CD4-positive, alpha-beta T cell treated with Interleukin-15 for 1 hour (primary cell): Measurements from ENCODE around the gene TESK1.
"Not testable (repeated sequence)": the region's sequence is repeated elsewhere in the genome, so short reads cannot be mapped to it uniquely, and the experiment has no call there.

ENCODE experiments used
- DNase-seq: peaks from one replicate; pipeline ENCODE4 v3.0.0-alpha.2; 2020

Gene TESK1

GRCh38 chr9:35616681-35617459, 11.8 kb downstream of the TESK1 start:
- peak; percentile 89 for DNase-seq

DNA sequence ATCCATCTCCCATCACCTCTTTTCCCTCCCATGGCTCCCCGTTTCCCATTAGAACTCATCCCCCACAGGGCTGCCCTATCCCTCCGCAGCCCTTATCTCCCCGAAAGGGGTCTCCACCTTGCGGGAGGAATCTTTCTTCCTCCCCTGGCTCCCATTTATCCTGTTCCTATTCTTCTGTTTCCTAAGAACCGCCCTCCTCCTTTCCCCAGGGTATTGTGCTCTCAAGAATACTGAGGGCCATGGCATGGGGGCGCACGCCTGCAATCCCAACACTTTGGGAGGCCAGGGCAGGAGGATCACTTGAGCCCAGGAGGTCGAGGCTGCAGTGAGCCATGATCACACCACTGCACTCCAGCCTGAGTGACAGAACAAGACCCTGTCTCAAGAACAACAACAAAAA, 12.5 kb downstream of the TESK1 start:
- no peak for DNase-seq

DNA sequence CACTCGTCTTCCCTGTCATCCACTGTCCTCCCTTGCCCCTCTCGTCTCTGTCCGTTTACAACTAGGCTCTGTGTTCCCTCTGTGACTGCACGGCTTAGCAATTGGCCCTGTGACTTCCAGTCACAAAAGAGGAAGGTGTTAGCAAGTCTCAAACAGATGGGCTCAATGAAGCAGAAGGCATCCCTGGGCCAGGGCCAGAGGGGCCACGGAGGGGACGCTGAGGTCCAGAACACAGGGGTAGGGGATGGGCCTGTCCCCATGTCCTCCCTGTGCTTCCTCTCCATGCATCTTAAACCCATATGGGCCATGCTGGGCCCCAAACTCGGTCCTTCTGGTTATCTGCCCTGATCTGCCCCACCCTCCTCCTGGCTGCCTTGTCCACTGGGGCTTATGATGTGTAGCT, 13.3 kb downstream of the TESK1 start, which contains the start of gene CD72:
Gene CD72 (minus strand): TSS at position 89 of the 403 bp plus-strand sequence. CDS start 110 bp downstream, outside the sequence.
- DNase-seq = peak; percentile 42

- peak; percentile 74 for DNase-seq
These were observed 14.1 kb downstream of the TESK1 start for GRCh38 chr9:35618854-35619799.

GRCh38 chr9:35619800-35620158, 14.7 kb downstream of the TESK1 start:
- DNase-seq = peak; percentile 64

- no peak for DNase-seq
These were observed 22.5 kb downstream of the TESK1 start for GRCh38 chr9:35627575-35627974.

GRCh38 chr9:35628389-35628991, 23.4 kb downstream of the TESK1 start:
- no peak for DNase-seq

GRCh38 chr9:35629597-35629996, 24.5 kb downstream of the TESK1 start:
- DNase-seq = no peak

DNA sequence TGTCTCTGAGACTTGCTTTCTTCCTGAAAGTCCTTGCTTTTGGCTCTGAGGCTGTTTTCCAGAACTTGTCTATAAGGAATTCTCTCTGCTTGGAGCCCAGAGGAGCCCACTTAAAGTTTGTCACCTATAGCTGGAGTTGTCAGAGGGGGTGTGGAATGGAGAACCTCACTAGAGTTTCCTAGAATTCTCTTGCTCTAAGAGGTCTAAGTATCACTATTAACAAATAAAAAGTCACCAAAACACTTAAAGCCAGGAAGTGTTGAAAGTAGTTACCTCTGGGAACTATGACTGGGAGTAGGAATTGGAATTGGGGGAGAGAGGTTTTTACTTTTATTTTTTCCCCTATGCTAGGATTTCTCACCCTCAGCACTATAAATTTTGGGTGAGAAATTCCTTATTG, 30.7 kb downstream of the TESK1 start:
- no peak for DNase-seq

DNA sequence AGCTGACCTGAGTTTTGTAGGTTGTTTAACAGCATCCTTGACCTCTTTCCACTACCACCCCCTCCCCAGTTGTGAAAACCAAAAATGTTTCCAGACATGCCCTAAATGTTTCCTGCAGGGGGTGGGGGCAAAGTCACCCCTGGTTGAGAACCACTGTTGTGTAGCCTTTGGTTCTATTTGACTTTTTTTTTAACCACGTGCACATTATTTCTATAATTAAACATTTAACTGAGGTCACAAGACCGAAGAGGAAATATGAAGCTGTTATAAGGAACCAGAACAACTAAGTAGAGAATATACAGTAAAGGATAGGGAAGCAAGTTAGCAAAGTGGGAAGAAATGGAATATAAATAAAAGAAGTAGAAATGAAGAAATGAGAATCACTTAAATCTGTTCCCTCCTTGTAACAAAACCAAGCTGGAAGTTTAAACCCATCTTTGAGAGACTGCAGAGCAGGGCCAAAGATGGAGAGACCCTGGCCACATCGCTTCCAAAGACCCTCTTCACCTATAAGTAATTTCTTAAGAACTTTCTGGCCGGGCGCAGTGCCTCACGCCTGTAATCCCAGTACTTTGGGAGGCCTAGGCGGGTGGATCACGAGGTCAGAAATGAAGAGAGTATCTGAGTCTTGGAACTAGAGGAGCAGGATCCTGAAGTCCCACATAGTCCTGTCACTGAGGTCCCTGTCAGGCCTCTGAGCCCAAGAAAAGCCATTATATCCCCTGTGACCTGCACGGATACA, 31.2 kb downstream of the TESK1 start:
- no peak for DNase-seq

DNA sequence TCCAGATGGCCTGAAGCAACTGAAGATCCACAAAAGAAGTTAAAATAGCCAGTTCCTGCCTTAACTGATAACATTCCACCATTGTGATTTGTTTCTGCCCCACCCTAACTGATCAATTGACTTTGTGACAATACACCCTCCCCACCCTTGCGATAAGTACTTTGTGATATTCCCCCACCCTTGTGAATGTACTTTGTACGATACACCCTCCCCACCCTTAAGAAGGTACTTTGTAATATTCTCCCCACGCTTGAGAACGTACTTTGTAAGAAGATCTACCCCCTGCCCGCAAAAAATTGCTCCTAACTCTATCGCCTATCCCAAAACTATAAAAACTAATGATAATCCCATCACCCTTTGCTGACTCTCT, 31.8 kb downstream of the TESK1 start:
- not testable (repeated sequence) for DNase-seq

GRCh38 chr9:35637427-35637955, 32.4 kb downstream of the TESK1 start:
- DNase-seq = not testable (repeated sequence)

GRCh38 chr9:35638751-35639150, 33.7 kb downstream of the TESK1 start:
- DNase-seq = peak; percentile 52

GRCh38 chr9:35639225-35639624, 34.2 kb downstream of the TESK1 start:
- DNase-seq = not testable (repeated sequence)

- DNase-seq = no peak
These were observed 34.6 kb downstream of the TESK1 start for GRCh38 chr9:35639631-35640030.

GRCh38 chr9:35640431-35640830, 35.4 kb downstream of the TESK1 start:
- DNase-seq = not testable (repeated sequence)

DNA sequence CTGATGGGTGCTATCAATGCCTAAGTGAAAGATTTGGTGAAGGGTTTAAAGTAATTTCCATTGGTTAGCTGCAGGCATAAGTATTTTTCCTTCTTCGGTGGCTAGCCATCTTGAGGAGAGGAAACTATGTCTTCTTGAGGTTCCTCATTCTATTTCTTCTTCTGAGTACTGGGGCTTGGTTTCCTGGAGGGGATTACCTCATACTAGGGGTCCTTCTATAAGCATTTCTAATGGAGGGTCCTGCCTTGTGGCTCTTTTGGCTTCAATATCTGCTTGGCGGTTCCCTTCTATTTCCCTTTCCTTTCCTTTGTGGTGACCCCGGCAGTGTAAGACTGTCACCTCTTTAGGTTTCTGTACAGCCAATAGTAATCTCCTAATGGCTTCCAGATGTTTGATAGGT, 36.4 kb downstream of the TESK1 start:
- DNase-seq = not testable (repeated sequence)

DNA sequence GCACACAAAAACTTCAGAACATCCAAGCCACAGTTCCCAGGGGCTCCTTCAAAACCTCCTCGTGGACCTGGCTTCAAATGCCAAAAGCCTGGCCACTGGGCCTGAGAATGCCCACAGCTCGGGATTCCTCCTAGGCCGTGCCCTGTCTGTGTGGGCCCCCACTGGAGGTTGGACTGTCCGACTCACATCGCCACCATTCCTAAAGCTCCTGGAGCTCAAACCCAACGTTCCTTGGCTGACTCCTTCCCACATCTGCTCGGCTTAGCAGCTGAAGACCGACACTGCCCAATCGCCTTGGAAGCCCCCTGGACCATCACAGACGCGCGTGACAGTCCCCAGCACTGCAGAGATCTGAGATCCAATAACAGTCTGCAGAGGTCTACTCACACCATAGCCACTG, 38.0 kb downstream of the TESK1 start:
- no peak for DNase-seq

- DNase-seq = not testable (repeated sequence)
These were observed 40.7 kb downstream of the TESK1 start for GRCh38 chr9:35645736-35646135.

DNA sequence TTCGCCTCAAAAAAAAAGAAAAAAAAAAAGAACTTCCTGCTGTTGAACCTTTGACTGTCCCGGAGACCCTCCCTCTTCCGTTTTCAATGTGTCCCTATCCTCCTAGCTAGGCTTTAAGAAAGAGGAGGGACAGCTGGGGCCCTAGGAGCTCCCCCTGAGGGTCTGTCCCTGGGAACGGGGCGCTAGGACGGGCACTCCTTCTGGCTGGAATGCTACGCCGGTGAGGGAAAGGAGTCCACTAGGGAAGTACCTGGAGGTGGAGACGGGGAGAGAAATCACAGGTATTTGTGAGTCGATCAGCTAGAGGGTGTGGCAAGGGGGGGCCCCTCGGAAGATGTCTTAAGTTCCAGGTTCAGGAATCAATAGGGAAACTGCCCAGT, 41.1 kb downstream of the TESK1 start:
- no peak for DNase-seq

- peak; percentile 91 for DNase-seq
These were observed 41.6 kb downstream of the TESK1 start for GRCh38 chr9:35646533-35647265.
